ENCODE data around the gene ZNF474.

ZNF474 gene

GRCh38 chr5:122119205-122119604 is 10.1 kb upstream of the ZNF474 start:
- DNase-seq: no peak

- DNase-seq: no peak
Observed at GRCh38 chr5:122120493-122120892, 8.9 kb upstream of the ZNF474 start.

- peak; percentile 13 for DNase-seq
Observed at GRCh38 chr5:122120957-122121356, 8.4 kb upstream of the ZNF474 start.

- DNase-seq: no peak
Observed at GRCh38 chr5:122121479-122122465, 7.6 kb upstream of the ZNF474 start.

- no peak for DNase-seq
Observed at GRCh38 chr5:122124766-122125165, 4.6 kb upstream of the ZNF474 start.

- DNase-seq: peak; percentile 90
Observed at GRCh38 chr5:122126177-122126755, 3.1 kb upstream of the ZNF474 start.

GRCh38 chr5:122126756-122127321 is 2.5 kb upstream of the ZNF474 start:
- DNase-seq: peak; percentile 28

GRCh38 chr5:122130152-122130551 is 806 bp downstream of the ZNF474 start:
- no peak for DNase-seq

- no peak for DNase-seq
Observed at GRCh38 chr5:122137702-122138101, 8.4 kb downstream of the ZNF474 start.

- DNase-seq: no peak
Observed at GRCh38 chr5:122138356-122138755, 9.0 kb downstream of the ZNF474 start.

GRCh38 chr5:122140900-122141299 is 11.6 kb downstream of the ZNF474 start:
- no peak for DNase-seq

GRCh38 chr5:122141751-122142150 is 12.4 kb downstream of the ZNF474 start:
- DNase-seq: peak; percentile 81

- peak; percentile 95 for DNase-seq
Observed at GRCh38 chr5:122142480-122143164, 13.3 kb downstream of the ZNF474 start.

- DNase-seq: no peak
Observed at GRCh38 chr5:122144236-122144635, 14.9 kb downstream of the ZNF474 start.

- DNase-seq: no peak
Observed at GRCh38 chr5:122145906-122146305, 16.6 kb downstream of the ZNF474 start.

- no peak for DNase-seq
Observed at GRCh38 chr5:122149321-122150090, 20.2 kb downstream of the ZNF474 start.

GRCh38 chr5:122150215-122150614 is 20.9 kb downstream of the ZNF474 start:
- DNase-seq: peak; percentile 59

- DNase-seq: peak; percentile 89
Observed at GRCh38 chr5:122151640-122152039, 22.3 kb downstream of the ZNF474 start.

GRCh38 chr5:122152266-122152900 is 23.0 kb downstream of the ZNF474 start:
- peak; percentile 38 for DNase-seq

GRCh38 chr5:122153230-122153629 is 23.9 kb downstream of the ZNF474 start:
- DNase-seq: peak; percentile 97

GRCh38 chr5:122153774-122154173 is 24.4 kb downstream of the ZNF474 start:
- no peak for DNase-seq

GRCh38 chr5:122154491-122154890 is 25.1 kb downstream of the ZNF474 start:
- DNase-seq: peak; percentile 59
